Right lung (tissue), 10 donors: ENCODE results near the gene TUT7. TPM values are rescaled to one million over a fixed set of nuclear protein-coding genes. Genes with fewer than 3 reads are reported as not detected.
"Not testable (repeated sequence)": the region's sequence is repeated elsewhere in the genome, so short reads cannot be mapped to it uniquely, and the experiment has no call there.

Experiments
- DNase-seq, 2 donors: peaks; one replicate each; pipeline ENCODE4 v3.0.0-alpha.2; 2013
- long read RNA-seq, 8 donors: transcript quantifications; one replicate each; lab custom pipeline, GENCODE V29; 2026
- polyA plus RNA-seq, 5 donors: library from polyadenylated mRNA; unstranded; fragments of 120-200 nt; gene quantifications; one replicate each; pipeline versions ENCODE4 v1.2.1 to v1.2.3, GENCODE V29; 2013; ENCODE audit warnings: inconsistent platforms in 1 of 5, low replicate concordance in 1 of 5; ENCODE audit not compliant: insufficient read length in 5 of 5, insufficient read depth in 1 of 5

The TUT7 gene, protein sequence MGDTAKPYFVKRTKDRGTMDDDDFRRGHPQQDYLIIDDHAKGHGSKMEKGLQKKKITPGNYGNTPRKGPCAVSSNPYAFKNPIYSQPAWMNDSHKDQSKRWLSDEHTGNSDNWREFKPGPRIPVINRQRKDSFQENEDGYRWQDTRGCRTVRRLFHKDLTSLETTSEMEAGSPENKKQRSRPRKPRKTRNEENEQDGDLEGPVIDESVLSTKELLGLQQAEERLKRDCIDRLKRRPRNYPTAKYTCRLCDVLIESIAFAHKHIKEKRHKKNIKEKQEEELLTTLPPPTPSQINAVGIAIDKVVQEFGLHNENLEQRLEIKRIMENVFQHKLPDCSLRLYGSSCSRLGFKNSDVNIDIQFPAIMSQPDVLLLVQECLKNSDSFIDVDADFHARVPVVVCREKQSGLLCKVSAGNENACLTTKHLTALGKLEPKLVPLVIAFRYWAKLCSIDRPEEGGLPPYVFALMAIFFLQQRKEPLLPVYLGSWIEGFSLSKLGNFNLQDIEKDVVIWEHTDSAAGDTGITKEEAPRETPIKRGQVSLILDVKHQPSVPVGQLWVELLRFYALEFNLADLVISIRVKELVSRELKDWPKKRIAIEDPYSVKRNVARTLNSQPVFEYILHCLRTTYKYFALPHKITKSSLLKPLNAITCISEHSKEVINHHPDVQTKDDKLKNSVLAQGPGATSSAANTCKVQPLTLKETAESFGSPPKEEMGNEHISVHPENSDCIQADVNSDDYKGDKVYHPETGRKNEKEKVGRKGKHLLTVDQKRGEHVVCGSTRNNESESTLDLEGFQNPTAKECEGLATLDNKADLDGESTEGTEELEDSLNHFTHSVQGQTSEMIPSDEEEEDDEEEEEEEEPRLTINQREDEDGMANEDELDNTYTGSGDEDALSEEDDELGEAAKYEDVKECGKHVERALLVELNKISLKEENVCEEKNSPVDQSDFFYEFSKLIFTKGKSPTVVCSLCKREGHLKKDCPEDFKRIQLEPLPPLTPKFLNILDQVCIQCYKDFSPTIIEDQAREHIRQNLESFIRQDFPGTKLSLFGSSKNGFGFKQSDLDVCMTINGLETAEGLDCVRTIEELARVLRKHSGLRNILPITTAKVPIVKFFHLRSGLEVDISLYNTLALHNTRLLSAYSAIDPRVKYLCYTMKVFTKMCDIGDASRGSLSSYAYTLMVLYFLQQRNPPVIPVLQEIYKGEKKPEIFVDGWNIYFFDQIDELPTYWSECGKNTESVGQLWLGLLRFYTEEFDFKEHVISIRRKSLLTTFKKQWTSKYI (N-terminal part only)
- 10 to 100 TPM; 18.7 to 33.2 (median 29.1) TPM for polyA plus RNA-seq
- long read RNA-seq, donor 1, partial matches to known transcripts = 6 of 6 reads
- long read RNA-seq, donor 1, other reads (novel, unspliced or antisense) = 0 of 6 reads
- long read RNA-seq, donor 2, partial matches to known transcripts = 0 of 1 reads
- long read RNA-seq, donor 2, other reads (novel, unspliced or antisense) = 0 of 1 reads
- long read RNA-seq, donor 3, partial matches to known transcripts = 0 of 1 reads
- long read RNA-seq, donor 3, other reads (novel, unspliced or antisense) = 0 of 1 reads
- long read RNA-seq, donor 4 = 0 reads
- long read RNA-seq, donor 5, partial matches to known transcripts = 14 of 14 reads
- long read RNA-seq, donor 5, other reads (novel, unspliced or antisense) = 0 of 14 reads
- long read RNA-seq, donor 6, partial matches to known transcripts = 0 of 1 reads
- long read RNA-seq, donor 6, other reads (novel, unspliced or antisense) = 0 of 1 reads
- long read RNA-seq, donor 7, partial matches to known transcripts = 17 of 17 reads
- long read RNA-seq, donor 7, other reads (novel, unspliced or antisense) = 0 of 17 reads
- long read RNA-seq, donor 8 = 0 reads

DNA sequence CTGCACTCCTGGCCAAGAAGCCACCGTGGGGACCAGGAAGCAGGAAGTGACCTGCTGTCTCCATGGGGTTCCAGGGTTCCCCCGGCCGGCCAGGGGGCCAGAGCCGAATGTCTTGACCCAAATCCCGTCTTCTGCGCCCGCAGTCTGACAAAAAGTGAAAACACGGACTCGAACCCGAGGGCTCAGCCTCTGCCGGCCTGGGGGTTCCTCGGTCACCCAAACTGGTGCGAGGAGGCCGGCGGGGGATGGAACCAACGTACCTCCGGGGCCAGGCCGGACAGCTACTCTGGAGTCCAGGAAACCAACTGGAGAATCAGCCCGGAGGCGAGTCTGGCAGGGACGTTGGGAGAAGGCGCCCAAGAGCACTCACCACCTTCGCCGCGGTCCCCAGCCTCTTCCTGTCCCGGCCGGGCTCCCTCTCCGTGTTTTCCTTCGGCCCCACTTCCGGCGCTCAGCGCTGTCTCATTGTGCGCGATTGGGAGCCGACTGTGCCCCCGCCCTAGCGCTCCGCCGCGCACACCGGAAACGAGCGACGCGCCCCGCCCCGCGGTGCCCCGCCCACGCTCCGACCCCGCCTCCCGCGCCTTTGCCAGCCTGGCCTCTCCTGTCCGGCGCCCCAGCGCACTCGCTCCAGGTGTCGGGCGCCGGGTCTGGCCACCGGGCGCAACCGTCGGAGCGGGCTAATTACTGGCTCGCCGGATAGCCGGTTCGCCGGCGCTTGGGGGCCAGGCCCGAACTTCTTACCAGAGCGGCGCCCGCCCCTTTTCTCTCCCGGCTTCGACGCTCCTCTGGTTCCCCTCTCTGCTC, at the start of gene TUT7:
TUT7 (minus strand) TSS at position 400 of the 807 bp plus-strand sequence. CDS start 1,211 bp downstream, outside the sequence.
- DNase-seq = peak; percentile 95 to 96

DNA sequence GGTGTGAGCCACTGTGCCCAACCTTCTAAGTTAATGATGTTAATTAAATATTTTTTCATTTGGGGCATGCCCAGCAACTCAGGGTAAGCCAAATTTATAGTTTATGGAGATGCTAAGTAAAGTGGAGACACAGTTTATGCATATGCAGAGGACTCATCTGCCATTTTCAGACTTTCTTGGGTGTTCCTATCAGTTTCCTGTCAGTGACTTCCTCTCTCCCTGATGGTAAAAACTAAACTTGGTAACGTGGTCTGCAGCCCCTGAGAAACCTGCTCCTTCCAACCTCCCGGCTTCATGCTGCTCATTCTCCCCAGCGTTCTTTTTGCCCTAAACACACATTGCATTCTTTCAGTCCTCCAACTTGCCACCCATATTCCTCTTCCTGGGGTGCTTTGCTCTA, 48.4 kb upstream of the TUT7 start:
- no peak for DNase-seq

DNA sequence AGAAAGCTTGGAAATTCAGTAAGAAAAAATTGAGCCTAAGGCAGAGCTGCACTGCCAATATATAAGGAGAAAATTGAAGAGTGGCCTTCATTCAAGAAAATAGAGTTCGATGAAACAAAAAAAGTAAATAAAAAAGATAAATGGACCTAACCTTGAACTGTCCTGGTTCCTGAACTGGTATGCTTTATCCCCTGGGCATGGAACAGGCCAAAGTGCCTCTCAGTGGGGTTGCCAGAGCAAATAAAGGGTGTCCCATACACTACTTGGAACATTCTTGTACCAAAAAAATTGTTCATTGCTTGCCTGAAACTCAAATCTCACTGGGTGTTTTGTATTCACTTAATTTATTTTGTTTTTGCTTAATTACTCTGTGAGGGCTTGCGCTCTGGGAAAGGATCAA, 42.2 kb upstream of the TUT7 start:
- no peak for DNase-seq

DNA sequence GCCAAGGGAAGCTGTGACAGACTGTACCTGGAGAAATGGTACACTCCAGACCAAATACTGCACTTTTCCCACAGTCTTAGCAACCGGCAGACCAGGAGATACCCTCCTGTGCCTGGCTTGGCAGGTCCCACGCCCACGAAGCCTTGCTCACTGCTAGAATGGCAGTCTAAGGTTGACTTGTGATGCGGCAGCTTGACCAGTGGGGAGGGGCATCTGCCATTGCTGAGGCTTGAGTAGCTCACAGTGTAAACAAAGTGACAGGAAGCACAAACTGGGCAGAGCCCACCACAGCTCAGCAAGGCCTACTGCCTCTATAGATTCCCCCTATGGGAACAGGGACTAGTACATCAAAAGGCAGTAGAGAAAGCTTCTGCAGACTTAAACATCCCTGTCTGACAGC, 36.0 kb upstream of the TUT7 start:
- DNase-seq = not testable (repeated sequence)

DNA sequence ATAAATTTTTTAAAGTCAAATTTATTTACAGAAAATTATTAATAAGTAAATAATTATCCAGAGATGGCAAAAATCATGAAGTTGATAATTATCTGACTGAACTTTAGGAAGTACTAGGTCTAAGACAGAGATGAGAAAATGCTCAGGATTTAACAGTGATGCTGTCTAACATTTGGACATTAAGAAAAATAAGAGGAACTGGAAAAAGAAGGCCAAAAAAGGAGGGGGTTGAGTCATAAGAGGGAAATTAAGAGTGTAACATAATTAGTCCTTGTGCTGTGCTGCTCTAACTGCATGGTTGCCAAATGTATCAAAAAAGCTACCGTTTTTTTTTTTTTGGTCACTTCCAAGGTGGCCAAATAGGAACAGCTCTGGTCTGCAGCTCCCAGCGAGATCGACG, 35.4 kb upstream of the TUT7 start:
- DNase-seq = no peak

DNA sequence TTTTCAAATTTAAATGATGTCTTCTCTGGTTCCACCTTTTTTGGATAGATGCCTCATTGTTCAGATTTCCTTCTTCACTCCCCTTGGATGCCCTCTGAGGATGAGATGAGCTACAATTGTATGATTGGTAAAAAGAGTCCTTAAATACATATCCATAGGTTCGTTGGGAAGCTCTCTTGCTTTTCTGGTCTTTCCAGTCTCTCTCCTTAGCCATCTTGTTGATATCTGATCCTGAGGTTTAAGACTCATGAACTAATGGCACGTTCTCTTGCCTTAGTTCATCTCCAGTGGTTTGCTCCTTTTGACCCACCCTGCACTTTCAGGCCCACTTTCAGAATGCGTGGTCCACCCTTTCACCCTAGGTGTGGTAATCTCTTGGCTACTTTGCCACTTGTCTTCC, 33.2 kb upstream of the TUT7 start:
- DNase-seq = no peak

DNA sequence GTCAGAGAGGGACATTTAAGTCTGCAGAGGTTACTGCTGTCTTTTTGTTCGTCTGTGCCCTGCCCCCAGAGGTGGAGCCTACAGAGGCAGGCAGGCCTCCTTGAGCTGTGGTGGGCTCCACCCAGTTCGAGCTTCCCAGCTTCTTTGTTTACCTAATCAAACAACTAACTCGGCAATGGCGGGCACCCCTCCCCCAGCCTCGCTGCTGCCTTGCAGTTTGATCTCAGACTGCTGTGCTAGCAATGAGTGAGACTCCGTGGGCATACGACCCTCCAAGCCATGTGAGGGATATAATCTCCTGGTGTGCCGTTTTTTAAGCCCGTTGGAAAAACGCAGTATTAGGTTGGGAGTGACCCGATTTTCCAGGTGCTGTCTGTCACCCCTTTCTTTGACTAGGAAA, 28.8 kb upstream of the TUT7 start:
- DNase-seq = not testable (repeated sequence)

DNA sequence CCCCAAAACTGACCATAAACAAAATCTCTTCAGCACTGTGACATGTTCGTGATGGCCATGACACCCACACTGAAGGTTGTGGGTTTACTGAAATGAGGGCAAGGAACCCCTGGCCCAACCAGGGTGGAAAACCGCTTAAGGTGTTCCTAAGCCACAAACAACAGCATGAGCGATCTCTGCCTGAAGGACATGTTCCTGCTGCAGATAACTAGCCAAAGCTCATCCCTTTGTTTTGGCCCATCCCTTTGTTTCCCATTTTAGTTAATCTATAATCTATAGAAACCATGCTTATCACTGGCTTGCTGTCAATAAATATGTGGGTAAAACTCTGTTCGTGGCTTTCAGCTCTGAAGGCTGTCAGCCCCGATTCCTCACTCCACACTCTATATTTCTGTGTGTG, 21.8 kb upstream of the TUT7 start:
- no peak for DNase-seq

DNA sequence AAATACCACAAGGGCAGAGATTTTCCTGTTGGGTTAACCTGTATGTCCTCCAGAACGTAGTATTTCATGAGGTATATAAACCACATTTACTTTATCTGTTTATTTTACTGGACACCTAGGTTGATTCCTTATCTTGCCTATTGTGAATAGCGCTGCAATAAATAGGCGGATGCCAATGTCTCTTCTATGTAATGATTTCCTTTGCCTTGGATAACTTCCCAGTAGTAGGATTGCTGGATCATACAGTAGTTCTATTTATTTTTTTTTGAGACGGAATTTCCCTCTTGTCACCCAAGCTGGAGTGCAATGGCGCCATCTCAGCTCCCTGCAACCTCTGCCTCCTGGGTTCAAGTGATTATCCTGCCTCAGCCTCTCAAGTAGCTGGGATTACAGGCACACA, 15.6 kb upstream of the TUT7 start:
- no peak for DNase-seq

DNA sequence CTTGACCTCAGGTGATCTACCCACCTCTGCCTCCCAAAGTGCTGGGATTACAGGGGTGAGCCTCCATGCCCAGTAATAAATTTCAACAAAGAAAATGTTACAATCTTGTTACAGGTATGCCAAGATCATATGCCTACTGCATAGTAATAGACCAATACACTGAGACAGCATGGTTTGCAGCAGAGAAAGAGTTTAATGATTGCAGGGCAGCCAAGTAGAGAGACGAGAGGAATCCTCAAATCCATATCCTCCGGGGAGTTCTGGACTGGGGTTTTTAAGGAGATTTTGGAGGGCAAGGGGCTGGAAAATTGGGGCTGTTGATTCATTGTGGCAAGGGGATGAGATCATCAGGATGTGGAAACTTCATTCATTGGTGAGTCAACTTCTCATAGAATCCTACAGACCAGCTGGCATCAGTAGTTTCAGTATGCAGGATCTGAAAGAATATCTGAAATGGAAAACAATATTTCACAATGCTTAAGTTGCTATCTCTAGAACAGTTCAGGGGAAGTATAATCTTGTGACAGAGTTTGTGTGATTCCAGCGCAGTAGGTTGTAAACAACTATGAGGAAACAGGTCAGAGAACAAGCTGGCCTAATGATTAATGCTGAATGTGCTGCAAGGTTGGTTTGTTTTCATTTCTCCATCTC, 14.8 kb upstream of the TUT7 start:
- DNase-seq = no peak

DNA sequence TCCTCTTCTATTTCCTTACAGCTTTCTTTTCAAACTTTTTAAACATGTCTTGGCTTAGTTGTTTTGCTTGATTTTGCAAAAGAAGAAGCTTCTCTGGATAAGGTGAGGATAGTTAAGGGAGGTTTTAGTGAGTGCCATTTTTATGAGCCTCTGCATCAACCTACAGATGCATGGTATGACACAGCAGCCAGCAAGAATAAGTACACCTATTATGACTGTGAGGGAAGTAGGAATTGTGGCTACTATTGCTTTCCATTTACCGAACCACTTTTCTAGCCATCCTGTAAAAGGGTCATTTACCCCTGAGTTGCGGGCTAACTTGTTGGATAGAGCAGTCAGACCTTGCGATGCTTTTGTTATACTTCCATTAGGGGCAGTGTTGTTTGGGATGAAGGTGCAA, 7.0 kb upstream of the TUT7 start:
- no peak for DNase-seq

DNA sequence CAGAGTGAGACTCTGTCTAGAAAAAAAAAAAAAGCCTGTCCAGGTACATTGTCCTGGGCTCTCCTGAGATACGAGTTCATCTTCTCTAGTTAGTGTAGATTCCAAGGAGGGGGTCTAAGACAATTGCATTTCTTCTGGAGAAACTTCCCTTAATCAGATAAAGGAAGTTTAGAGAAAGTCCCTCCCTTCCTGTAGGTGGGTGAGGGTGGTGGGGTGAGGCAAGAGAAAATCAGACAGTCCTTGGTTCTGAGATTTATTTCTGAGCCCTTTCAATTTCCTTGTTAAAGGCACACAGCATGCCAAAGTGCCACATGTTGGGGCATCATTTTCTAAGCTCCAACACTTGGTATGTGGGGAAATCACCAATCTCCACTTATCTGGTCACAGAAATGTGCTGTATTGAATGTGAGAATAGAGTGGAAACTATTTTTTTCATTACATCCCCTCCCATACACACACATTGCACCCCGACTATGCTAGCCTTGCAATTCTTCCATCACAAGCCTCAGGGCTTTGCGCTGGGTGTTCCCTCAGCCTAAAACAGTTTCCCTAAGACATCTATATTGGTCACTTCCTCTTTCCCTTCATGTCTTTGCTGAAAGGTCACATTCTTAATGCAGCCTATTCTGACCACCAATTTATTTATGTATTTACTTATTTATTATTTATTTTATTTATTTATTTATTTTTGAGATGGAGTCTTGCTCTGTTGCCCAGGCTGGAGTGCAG, 5.1 kb upstream of the TUT7 start:
- no peak for DNase-seq

DNA sequence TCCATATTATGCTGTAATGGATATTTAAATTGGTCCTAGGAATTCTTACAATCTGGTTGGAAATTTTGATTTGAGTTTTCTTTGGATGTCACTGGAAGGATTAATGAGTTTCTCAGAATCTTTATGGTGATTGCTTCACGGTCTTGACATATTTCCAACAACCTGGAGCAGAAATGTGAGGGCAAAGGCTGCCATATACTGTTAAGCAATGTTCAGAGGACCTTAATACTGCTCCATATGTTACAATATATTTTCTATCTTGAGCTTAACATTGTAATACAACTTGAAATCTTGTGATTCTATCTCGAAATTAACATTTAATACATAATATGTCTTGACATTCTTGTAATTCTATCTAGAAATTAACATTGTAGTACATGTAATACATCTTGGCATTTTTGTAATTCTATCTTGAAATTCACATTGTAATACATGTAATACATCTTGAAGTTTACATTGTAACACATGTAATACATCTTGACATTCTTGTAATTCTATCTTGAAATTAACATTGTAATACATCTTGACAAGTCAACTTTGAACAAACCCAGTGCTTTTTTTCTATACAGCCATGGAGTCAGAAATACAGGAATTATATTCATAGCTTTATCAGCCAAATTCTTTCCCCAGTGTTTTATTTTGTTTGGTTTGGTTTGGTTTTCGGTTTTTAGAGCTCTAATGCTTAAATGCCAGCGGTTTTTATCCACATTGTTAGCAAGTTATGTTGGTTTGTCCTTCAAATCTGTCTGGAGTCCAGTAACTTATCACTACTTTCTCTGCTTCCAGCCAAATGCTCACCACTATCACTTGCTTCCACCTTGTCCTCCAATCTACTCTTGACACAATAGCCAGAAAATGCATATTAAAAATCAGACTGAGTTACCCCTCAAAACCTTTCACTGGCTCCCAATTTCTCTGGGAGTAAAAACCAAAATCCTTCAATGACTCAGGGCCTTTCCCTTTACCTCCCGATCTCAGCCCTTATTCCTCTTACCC, 3.0 kb upstream of the TUT7 start:
- DNase-seq = no peak

DNA sequence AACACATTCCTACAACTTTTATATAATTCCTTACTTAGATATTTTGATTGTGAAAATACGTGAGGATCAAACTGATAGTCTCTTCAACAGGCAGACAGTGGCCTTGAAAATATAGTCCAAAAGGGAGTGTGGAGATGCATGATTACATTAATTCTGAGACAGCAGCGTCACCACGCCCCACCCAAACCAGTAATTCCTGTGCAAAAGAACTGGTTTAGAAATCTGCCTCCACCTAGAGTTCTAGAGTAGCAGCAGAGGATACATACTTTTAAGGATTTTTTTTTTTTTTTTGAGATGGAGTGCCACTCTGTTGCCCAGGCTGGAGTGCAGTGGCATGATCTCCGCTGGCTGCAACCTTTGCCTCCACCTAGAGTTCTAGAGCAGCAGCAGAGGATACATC, 1.6 kb upstream of the TUT7 start:
- no peak for DNase-seq

DNA sequence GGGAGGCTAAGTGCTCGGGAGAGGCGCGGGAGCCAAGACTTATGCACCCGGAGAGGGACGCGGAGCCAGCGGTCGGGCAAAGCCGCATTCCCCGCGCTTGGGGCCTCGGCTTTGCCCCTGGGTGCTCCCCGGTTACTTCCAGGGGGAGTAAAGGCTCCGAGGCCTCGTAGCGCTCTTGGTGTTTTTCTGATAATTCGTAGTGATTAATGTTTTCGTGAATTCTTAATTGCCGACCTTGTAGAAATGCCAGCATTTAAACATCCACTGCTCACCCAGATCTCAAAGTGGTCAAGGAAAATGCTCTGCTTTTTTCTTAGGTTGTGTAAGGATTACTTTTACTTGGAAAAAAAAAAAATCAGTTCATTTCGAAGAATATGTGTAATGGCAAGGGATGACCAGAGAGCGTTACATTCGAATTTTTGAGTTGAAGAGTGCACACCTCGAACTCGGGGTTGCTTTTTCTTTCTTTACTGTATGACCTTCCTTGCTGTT, 654 bp upstream of the TUT7 start:
- DNase-seq = no peak

DNA sequence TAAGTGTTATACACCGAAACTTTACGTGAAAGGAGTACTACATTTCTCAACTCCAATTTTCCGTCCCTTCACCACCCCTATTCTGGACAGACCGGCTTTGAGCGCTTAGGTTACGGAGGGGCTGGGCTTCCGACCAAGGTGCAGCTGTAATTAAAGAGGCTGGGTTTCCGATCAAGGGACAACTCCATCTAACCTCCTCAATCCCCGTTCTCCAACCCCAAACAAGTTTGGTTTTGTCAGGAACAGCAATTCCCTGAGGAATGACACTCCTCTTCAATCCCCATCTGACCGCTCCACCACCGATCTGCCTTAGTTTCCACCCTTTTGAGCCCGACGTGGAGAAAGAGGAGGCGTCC, 577 bp downstream of the TUT7 start:
- DNase-seq = peak in 1 of 2 donors; percentile 40

DNA sequence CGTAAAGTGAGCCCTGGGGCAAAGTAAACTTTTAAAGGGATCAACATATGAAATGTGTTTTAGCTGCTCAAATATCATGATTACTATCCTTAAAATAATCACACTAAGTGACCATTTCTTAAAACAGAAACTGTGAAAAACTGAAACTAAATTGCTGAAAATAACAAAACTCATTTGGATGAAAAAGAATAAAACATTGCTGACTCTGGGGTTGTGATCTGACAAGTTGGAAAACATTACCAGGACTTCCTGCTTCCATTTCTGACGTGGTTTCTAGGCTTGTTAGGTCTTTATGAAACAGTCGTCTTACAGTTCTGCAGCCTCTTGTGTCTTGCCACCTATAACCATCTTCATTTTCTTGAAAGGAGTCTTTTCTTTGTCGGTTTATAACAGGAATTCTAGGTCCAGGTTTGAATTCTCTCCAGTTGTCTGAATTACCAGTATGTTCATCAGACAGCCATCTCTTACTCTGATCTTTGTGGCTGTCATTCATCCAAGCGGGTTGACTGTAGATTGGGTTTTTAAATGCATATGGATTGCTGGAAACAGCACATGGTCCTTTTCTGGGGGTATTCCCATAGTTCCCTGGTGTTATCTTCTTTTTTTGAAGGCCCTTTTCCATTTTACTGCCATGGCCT, 1.7 kb downstream of the TUT7 start:
- DNase-seq = no peak
